Inferior parietal cortex (tissue), 1 donor: ENCODE results near the gene EDDM3A.
"Not testable (repeated sequence)": the region's sequence is repeated elsewhere in the genome, so short reads cannot be mapped to it uniquely, and the experiment has no call there.

Source experiments
- DNase-seq: peaks from one replicate; pipeline ENCODE4 v3.0.0-alpha.2; 2016; ENCODE audit errors: extremely low spot score

The EDDM3A gene

GRCh38 chr14:20745571-20746358, at the start of gene EDDM3A:
EDDM3A (plus strand) TSS chr14:20745887; CDS start chr14:20747581, 1,694 bp downstream.
- no peak for DNase-seq

GRCh38 chr14:20696764-20697163, 48.9 kb upstream of the EDDM3A start:
- DNase-seq = no peak

GRCh38 chr14:20697273-20698017, 48.2 kb upstream of the EDDM3A start:
- DNase-seq = peak; percentile 92

- DNase-seq = no peak
These were observed 47.7 kb upstream of the EDDM3A start for GRCh38 chr14:20698018-20698329.

GRCh38 chr14:20698934-20699333, 46.8 kb upstream of the EDDM3A start:
- DNase-seq = no peak

DNA sequence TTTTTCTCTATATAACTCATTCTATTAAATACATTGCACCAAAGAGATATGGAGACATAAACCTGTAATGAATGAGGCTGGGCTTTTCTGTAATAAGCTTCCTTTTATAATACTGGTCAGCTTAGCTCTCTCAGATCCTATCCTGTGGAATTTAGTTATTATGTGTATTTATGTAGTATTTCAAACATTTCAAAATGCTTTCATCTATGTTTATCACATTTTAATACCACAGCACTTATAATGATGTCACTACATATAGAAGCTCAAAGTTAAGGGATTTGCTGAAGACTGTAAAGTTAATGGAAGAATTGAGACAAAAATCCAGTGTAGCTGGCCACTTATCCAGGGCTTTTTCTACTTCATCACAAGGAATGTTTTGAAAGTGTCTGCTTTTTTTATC, 45.8 kb upstream of the EDDM3A start:
- DNase-seq = no peak

DNA sequence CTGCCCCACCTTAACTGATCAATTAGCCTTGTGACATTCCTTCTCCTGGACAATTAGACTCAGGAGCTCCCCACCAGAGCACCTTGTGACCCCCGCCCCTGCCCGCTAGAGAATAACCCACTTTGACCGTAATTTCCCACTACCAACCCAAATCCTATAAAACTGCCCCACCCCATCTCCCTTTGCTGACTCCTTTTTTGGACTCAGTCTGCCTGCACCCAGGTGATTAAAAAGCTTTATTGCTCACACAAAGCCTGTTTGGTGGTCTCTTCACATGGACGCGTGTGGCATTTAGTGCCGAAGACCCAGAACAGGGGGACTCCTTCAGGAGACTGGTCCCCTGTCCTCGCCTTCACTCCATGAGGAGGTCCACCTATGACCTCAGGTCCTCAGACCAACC, 44.7 kb upstream of the EDDM3A start:
- DNase-seq = not testable (repeated sequence)

DNA sequence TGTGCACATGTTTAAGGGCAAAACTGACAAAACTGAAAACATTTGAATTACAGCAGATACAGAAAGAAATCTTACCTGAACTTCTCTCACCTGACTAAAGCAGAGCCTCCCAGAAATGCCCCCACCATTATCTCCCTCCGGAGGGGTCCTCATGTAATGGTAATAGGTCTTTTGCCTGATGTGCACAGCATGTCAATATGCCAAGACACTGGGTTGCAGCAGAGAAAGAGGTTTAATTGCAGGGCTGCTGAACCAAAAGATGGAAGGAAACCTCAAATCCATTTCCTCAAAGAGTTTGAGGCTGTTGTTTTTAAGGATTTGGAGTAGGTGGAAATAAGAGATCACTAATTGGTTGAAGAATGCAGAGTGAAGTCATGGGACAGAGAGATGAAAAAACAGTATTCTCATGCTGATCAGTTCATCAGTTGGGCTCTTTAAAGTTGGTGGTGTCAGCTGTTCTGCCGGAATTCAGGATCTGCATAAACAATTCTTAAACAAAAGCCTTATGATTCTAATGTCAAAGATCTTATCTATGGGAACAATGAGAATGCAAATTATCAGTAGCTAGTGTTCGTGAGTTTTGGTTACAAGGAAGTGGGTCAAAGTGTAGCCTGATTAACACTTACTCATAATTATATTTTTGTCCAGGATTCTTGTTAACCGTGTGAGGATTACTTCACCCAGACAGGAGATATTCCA, 38.9 kb upstream of the EDDM3A start:
- DNase-seq = no peak

DNA sequence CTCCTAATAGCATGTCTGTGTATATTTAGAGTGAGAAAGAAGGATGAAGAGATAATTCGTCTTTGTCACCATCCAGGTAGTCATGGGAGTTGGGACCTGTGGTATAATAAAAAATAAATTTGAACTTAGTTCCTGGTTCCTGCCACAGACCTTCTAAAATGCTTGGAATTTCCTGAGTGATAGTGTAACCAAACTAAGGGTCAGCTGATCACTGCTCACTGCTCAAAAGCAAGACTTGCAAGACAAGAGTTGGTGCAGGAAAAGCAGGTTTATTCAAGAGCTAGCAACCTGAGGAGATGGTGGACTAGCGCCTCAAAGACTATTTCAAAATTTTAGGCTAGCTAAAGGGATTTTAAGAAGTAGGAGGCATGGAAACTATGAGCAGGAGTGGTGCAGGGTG, 38.1 kb upstream of the EDDM3A start:
- DNase-seq = no peak

DNA sequence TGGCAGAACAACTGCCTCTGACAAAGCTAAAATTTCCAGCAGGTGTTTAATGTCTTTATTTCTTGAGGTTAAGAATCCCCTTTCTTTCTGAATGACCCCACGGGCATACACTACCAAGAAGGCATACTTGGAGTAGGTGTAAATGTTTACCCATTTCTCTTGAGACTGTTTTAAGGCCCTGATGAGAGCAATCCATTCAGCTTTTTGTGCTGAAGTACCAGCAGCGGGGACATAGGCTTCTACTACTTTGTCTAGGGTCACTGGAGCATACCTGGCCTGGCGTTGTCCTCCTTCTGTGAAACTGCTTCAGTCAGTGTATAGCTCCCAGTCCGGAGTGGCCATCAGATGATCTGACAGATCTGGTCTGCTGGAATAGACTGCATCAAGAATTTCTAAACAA, 34.4 kb upstream of the EDDM3A start:
- DNase-seq = no peak

- no peak for DNase-seq
These were observed 34.0 kb upstream of the EDDM3A start for GRCh38 chr14:20711685-20712084.

GRCh38 chr14:20712904-20713303, 32.8 kb upstream of the EDDM3A start:
- DNase-seq = no peak

- peak; percentile 22 for DNase-seq
These were observed 31.0 kb upstream of the EDDM3A start for GRCh38 chr14:20714593-20715250.

DNA sequence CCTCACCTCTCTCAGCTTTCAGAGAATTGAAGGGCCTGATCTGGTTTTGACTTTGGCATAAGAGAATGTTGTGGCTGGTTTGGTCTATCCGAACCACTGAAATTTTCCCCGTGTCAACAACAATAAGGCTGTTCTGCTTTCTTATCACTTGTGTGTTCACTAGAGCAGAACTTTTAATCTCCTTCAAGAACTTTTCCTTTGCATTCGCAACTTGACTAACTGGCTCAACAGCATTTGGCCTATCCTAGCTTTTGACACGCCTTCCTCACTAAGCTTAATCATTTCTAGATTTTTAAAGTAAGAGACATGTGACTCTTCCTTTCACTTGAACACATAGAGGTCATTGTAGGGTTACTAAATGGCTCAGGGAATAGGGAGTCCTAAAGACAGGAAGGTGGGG, 25.9 kb upstream of the EDDM3A start:
- DNase-seq = no peak

- no peak for DNase-seq
These were observed 24.9 kb upstream of the EDDM3A start for GRCh38 chr14:20720741-20721140.

GRCh38 chr14:20722016-20722415, 23.7 kb upstream of the EDDM3A start:
- no peak for DNase-seq

- DNase-seq = no peak
These were observed 22.2 kb upstream of the EDDM3A start for GRCh38 chr14:20723488-20723887.

DNA sequence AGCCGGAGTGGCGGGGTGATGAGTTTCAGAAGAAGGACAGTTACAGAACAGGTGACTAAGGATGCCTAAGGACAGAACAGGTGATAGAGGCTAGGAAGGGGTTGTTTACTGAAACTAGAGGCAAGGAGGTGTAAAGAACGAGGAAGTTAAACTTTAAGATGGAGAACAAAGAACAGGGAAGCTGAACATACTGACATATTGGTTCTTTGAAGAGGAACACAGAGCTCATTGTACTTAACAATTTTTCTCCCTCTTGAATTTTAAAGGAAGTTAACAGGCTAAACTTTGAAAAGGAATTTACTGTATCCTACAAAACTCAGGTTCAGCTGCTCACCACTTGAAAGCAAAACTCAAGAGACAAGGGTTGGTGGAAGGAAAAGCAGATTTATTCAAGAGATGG, 19.6 kb upstream of the EDDM3A start:
- not testable (repeated sequence) for DNase-seq

GRCh38 chr14:20726531-20726930, 19.2 kb upstream of the EDDM3A start:
- DNase-seq = no peak

- DNase-seq = no peak
These were observed 14.8 kb upstream of the EDDM3A start for GRCh38 chr14:20730891-20731290.

GRCh38 chr14:20732477-20732876, 13.2 kb upstream of the EDDM3A start:
- no peak for DNase-seq

DNA sequence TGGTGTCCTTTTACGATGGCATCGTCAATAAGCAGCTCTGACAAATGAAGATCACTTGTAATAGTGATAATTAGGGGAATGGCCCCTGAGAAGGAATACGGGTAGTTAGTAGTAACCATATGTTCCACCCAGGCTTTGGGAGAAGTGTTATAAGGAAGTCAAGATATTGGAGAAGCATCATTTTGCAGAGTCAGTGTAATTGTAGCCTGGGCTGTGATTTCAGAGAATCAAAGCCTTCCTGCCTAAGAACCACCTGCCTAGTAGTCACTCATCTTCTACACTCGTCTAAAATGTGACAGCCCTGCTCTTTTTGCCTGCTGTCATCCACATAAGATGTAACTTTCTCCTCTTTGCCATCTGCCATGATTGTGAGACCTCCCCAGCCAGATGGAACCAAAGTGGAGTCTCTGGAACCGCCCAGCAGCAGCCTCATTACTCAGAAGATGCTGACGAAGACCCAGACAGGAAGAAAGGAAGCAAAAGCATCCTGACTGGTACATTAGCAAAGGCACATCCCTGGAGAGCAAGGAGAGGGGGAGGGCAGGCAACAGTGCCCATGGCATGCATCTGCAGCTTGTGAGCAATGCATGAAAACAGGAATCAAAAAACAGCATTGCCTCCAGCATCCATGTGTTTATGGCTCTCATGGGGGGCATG, 12.6 kb upstream of the EDDM3A start:
- DNase-seq = no peak
